Measurements from ENCODE around the gene SFTA2. TPM values are rescaled to one million over a fixed set of nuclear protein-coding genes. Genes with fewer than 3 reads are reported as not detected.

Gene SFTA2
- total RNA-seq, 1 experiment from 2014 or later = not detected

GRCh38 chr6:30885481-30885998 lies 46.4 kb downstream of the SFTA2 start:
- H2BK5ac ChIP-seq (ENCODE audit: insufficient read length, low read length) = no peak overlapping the region
- Mint-ChIP-seq H3K27ac (peak overlapping the region; percentile 95 to 99 (median 98)), H3K36me3 (ENCODE audit: insufficient read depth in 1 of 3, low read depth in 3 of 3) (peaks cover 21 to 40% (median 29%) of the 10 kb centered on the region in 3 experiments), H3K4me1 (peaks cover 71 to 73% of the 10 kb centered on the region in 2 experiments), H3K27me3 (ENCODE audit: low read depth) (no peaks in the 10 kb centered on the region; the same call in 1 of the 2 replicates), H3K4me3 (peak overlapping the region; percentile 72 to 90), H3K9me3 (no peaks in the 10 kb centered on the region)
- no peak overlapping the region for H4K5ac ChIP-seq (ENCODE audit: insufficient read length, low read depth, low read length)
- no CpG with 5 or more reads among the region's 7 CpGs for WGBS (ENCODE audit: extremely low coverage, insufficient read length, low lambda C conversion rate)
- no peaks in the 10 kb centered on the region for H3K9me3 ChIP-seq (ENCODE audit: control insufficient read depth, low read depth, low read length)
- H3K14ac ChIP-seq (ENCODE audit: insufficient read depth, low read length) = peak overlapping the region; percentile 0; the same call in 1 of the 2 replicates
- peaks cover 7% of the 10 kb centered on the region for H3K79me1 ChIP-seq (ENCODE audit: insufficient read depth, low read depth, low read length, poor library complexity, severe bottlenecking)
- H2BK120ac ChIP-seq (ENCODE audit: low read depth, low read length, poor library complexity, severe bottlenecking) = no peak overlapping the region
- peak overlapping the region; percentile 2 for H3K18ac ChIP-seq (ENCODE audit: insufficient read length, low read depth, low read length)
- peak overlapping the region; percentile 42 for H3K4me2 ChIP-seq (ENCODE audit: insufficient read depth, insufficient read length, low read length)
- no peak overlapping the region for H2BK20ac ChIP-seq (ENCODE audit: low read depth, low read length, poor library complexity, severe bottlenecking)
- no peak overlapping the region for H4K91ac ChIP-seq (ENCODE audit: insufficient read length, low read depth, low read length)
- H2BK15ac ChIP-seq (ENCODE audit: low read depth, low read length) = no peak overlapping the region
- H3K9ac ChIP-seq (ENCODE audit: extremely low read depth, insufficient read length, low read length) = peak overlapping the region; percentile 48
- no peaks in the 10 kb centered on the region for H4K20me1 ChIP-seq (ENCODE audit: control insufficient read depth, insufficient read depth, insufficient read length)
- no peak overlapping the region for H3K23ac ChIP-seq (ENCODE audit: insufficient read length, low read depth, low read length)
- peaks cover 6% of the 10 kb centered on the region; the same call in 1 of the 2 replicates for H3K4me1 ChIP-seq (ENCODE audit: insufficient read depth, low read length)
- H4K8ac ChIP-seq (replicated peaks; ENCODE audit: insufficient read length, low read depth, low read length) = no peak overlapping the region
- no peak for TF ChIP-seq CTCF (conservative IDR thresholded peaks at IDR 0.05)
- no peak overlapping the region for H3T11ph ChIP-seq (ENCODE audit: low read length)
- no peak overlapping the region for H3K56ac ChIP-seq (ENCODE audit: insufficient read length, low read depth, low read length)
- no peak overlapping the region for H2BK12ac ChIP-seq (ENCODE audit: insufficient read length, low read depth, low read length)
- no peak overlapping the region for H2AK5ac ChIP-seq (ENCODE audit: insufficient read length, low read length)
- peak; percentile 26 for DNase-seq
- peaks cover 37% of the 10 kb centered on the region for H3K23me2 ChIP-seq (ENCODE audit: insufficient read length, low read depth, low read length, poor library complexity, severe bottlenecking)
- no peaks in the 10 kb centered on the region for H3K27me3 ChIP-seq (ENCODE audit: insufficient read depth, low read length)
- no peak overlapping the region for H3K4ac ChIP-seq (ENCODE audit: low read depth, low read length)
- H3K27ac ChIP-seq (ENCODE audit: insufficient read length, low read depth, low read length) = peak overlapping the region; percentile 59
- H3K79me2 ChIP-seq (ENCODE audit: insufficient read depth, low read length) = peaks cover 18% of the 10 kb centered on the region; the same call in 1 of the 2 replicates
- H2AFZ ChIP-seq (ENCODE audit: low read length) = no peak overlapping the region

Measured in H9 (cell line).